Measurements from ENCODE around the gene DLGAP4. TPM values are rescaled to one million over a fixed set of nuclear protein-coding genes. Genes with fewer than 3 reads are reported as not detected.

The DLGAP4 gene
- total RNA-seq, 4 donors from 2014 or later: 38.6 to 193 (median 80.5) TPM

- DNase-seq: no peak
- H3K36me3 ChIP-seq: no peaks in the 10 kb centered on the region
- H3K27me3 ChIP-seq: no peaks in the 10 kb centered on the region
- H3K27ac ChIP-seq: no peak overlapping the region
- intact Hi-C loops (cut with DNase I; ENCODE audit: low total_unique reads): no loop called here
- H3K4me1 ChIP-seq: no peaks in the 10 kb centered on the region
- no peak overlapping the region for H3K4me3 ChIP-seq
- no peaks in the 10 kb centered on the region for H3K9me3 ChIP-seq
- TF ChIP-seq POLR2A (IDR thresholded peaks at IDR 0.05) (no peak), CTCF (IDR thresholded peaks at IDR 0.05) (no peak)
Measured at GRCh38 chr20:36268440-36269342, 37.4 kb upstream of the DLGAP4 start.

- no peaks in the 10 kb centered on the region for H3K27me3 ChIP-seq
- no peak for DNase-seq
- H3K27ac ChIP-seq: no peak overlapping the region
- TF ChIP-seq CTCF (IDR thresholded peaks at IDR 0.05) (no peak), POLR2A (IDR thresholded peaks at IDR 0.05) (no peak)
- no peaks in the 10 kb centered on the region for H3K4me1 ChIP-seq
- intact Hi-C loops (cut with DNase I; ENCODE audit: low total_unique reads): no loop called here
- no peaks in the 10 kb centered on the region for H3K36me3 ChIP-seq
- no peak overlapping the region for H3K4me3 ChIP-seq
- H3K9me3 ChIP-seq: no peaks in the 10 kb centered on the region
Measured at GRCh38 chr20:36269507-36269906, 36.6 kb upstream of the DLGAP4 start.

- H3K27me3 ChIP-seq: no peaks in the 10 kb centered on the region
- TF ChIP-seq POLR2A (IDR thresholded peaks at IDR 0.05): no peak
- no peak for TF ChIP-seq CTCF (IDR thresholded peaks at IDR 0.05)
- no peak for DNase-seq
- no peak overlapping the region for H3K27ac ChIP-seq
- intact Hi-C loops (cut with DNase I; ENCODE audit: low total_unique reads): no loop called here
- H3K9me3 ChIP-seq: no peaks in the 10 kb centered on the region
- no peaks in the 10 kb centered on the region for H3K4me1 ChIP-seq
- H3K4me3 ChIP-seq: no peak overlapping the region
- H3K36me3 ChIP-seq: no peaks in the 10 kb centered on the region
Measured at GRCh38 chr20:36270744-36271638, 35.1 kb upstream of the DLGAP4 start.

- intact Hi-C loops (cut with DNase I; ENCODE audit: low total_unique reads): no loop called here
- Histone ChIP-seq H3K4me1 (no peaks in the 10 kb centered on the region), H3K27ac (no peak overlapping the region), H3K4me3 (no peak overlapping the region), H3K9me3 (no peaks in the 10 kb centered on the region), H3K36me3 (no peaks in the 10 kb centered on the region), H3K27me3 (no peaks in the 10 kb centered on the region)
- DNase-seq: no peak
- TF ChIP-seq POLR2A (IDR thresholded peaks at IDR 0.05) (no peak), CTCF (IDR thresholded peaks at IDR 0.05) (no peak)
Measured at GRCh38 chr20:36271639-36272546, 34.2 kb upstream of the DLGAP4 start.
